Panc1 (cell line): ENCODE measurements around the gene SLC13A5. TPM values are rescaled to one million over a fixed set of nuclear protein-coding genes. Genes with fewer than 3 reads are reported as not detected.

Experiments
- ATAC-seq: fragments of 200-7000 bp; cut with Tn5 transposase; 2 replicates; pipeline ENCODE4 v1.9.1; 2020; ENCODE audit warnings: mild to moderate bottlenecking, moderate library complexity
- Bru-seq: library from RNA; stranded (reverse); fragments of 400-500 nt; gene quantifications from one replicate; lab custom pipeline; 2021; lab: Mats Ljungman, UMichigan
- BruChase-seq, 2 experiments: library from RNA; stranded (reverse); fragments of 400-500 nt; gene quantifications; one replicate each; lab custom pipeline; 2021; lab: Mats Ljungman, UMichigan
- BruUV-seq: library from RNA; stranded (reverse); fragments of 400-500 nt; replicated peaks from 2 replicates; lab custom pipeline; 2021; lab: Mats Ljungman, UMichigan
- CTCF ChIA-PET: fragments of 300-600 bp; sonication (Branson Sonifier 250); formaldehyde crosslinking; loops from one replicate; lab custom pipeline; 2022; ENCODE audit warnings: antibody characterized with exemption; lab: Charles Lee
- POLR2A ChIA-PET: fragments of 300-600 bp; sonication (Branson Sonifier 250); formaldehyde crosslinking; loops from one replicate; lab custom pipeline; 2022; ENCODE audit warnings: antibody characterized with exemption; lab: Charles Lee
- DNase-seq: peaks from one replicate; pipeline ENCODE4 v3.0.0-alpha.2; 2010; ENCODE audit warnings: low read depth, low spot score
- H3K27ac ChIP-seq: 2 replicates; pipeline ENCODE4 v1.5.1; 2011; ENCODE audit warnings: mild to moderate bottlenecking, low read length, inconsistent platforms
- H3K27me3 ChIP-seq: fragments of 200-500 bp; sonication (Bioruptor generic); 2 replicates; pipeline ENCODE4 v1.6.0; 2014; ENCODE audit warnings: low read length, inconsistent platforms; ENCODE audit not compliant: control insufficient read depth, insufficient read depth
- H3K36me3 ChIP-seq: fragments of 200-500 bp; sonication (Bioruptor generic); 2 replicates; pipeline ENCODE4 v1.5.1; 2014; ENCODE audit warnings: inconsistent platforms, mild to moderate bottlenecking, low read length, moderate library complexity; ENCODE audit not compliant: control insufficient read depth, insufficient read depth
- H3K4me1 ChIP-seq: 2 replicates; pipeline ENCODE4 v1.5.1; 2011; ENCODE audit warnings: inconsistent platforms, mild to moderate bottlenecking, low read length, moderate library complexity; ENCODE audit not compliant: control insufficient read depth, insufficient read depth
- H3K4me3 ChIP-seq, 2 experiments: 2 replicates each; pipeline ENCODE4 v1.5.1; 2011 to 2012; ENCODE audit warnings: low read depth in 2 of 2, low read length in 2 of 2, mild to moderate bottlenecking in 2 of 2, inconsistent platforms in 1 of 2, moderate library complexity in 1 of 2
- H3K9me3 ChIP-seq: fragments of 200-500 bp; sonication (Bioruptor generic); 2 replicates; pipeline ENCODE4 v1.5.1; 2014; ENCODE audit warnings: low read depth, mild to moderate bottlenecking, inconsistent platforms, low read length, moderate library complexity; ENCODE audit not compliant: control insufficient read depth, insufficient read depth
- CTCF ChIP-seq: fragments of 450-650 bp; IDR thresholded peaks from 2 replicates; pipeline ENCODE4 v1.5.1; 2017; ENCODE audit warnings: mild to moderate bottlenecking
- POLR2AphosphoS5 ChIP-seq: IDR thresholded peaks from 2 replicates; pipeline ENCODE4 v1.6.1; 2012; ENCODE audit warnings: mild to moderate bottlenecking, low read depth, low read length, moderate library complexity
- REST ChIP-seq, 2 experiments: IDR thresholded peaks; 2 replicates each; pipeline ENCODE4 v1.6.1; 2011 to 2012; ENCODE audit warnings: low read depth in 2 of 2, control low read depth in 1 of 2, low read length in 1 of 2, mild to moderate bottlenecking in 1 of 2, moderate library complexity in 1 of 2; ENCODE audit not compliant: insufficient read depth in 1 of 2
- SIN3A ChIP-seq: IDR thresholded peaks from 2 replicates; pipeline ENCODE4 v1.6.1; 2012; ENCODE audit warnings: low read depth, mild to moderate bottlenecking, low read length, moderate library complexity, borderline replicate concordance; ENCODE audit not compliant: insufficient read depth
- TCF7L2 ChIP-seq: IDR thresholded peaks from 2 replicates; pipeline ENCODE4 v1.6.1; 2011; ENCODE audit warnings: mild to moderate bottlenecking, low read depth, low read length, inconsistent platforms
- in situ Hi-C: cut with HindIII; loops from 2 replicates; pipeline ENCODE4 v1.10.0; 2016; ENCODE audit warnings: low sequenced_read_pairs, low pct_unique_long_range_greater_than_20kb
- intact Hi-C: fragments of 100-400 bp; cut with micrococcal nuclease; formaldehyde crosslinking; loops from one replicate; pipeline ENCODE4 v1.10.0; 2022; ENCODE audit not compliant: unreplicated experiment
- long read RNA-seq: library from polyadenylated mRNA; unstranded; transcript quantifications from one replicate; pipeline ENCODE4 v2.0.0, GENCODE V29; 2021; ENCODE audit not compliant: unreplicated experiment
- polyA plus RNA-seq: library from polyadenylated mRNA; unstranded; fragments of >200 nt; gene quantifications from one replicate; pipeline ENCODE4 v1.2.1, GENCODE V29; 2012; ENCODE audit warnings: missing spikeins; ENCODE audit not compliant: insufficient read length
- total RNA-seq: library from RNA; stranded (reverse); gene quantifications from one replicate; pipeline ENCODE4 v1.2.1, GENCODE V29; 2021; ENCODE audit not compliant: unreplicated experiment

SLC13A5 gene
- 0.26 TPM for total RNA-seq
- not detected for polyA plus RNA-seq
- percentile 8 among the genes with signal in this experiment for Bru-seq, nascent RNA
- BruChase-seq, experiment 1, labeled RNA remaining after a 2-hour chase: percentile 6 among the genes with signal in this experiment
- not detected for BruChase-seq, experiment 2, labeled RNA remaining after a 6-hour chase
- long read RNA-seq: 0 reads

- peak within 1 kb of the TSS; percentile 16 to 19; a peak in 3 of 4 replicates for H3K4me3 ChIP-seq
- in situ Hi-C loops (no loop called here), intact Hi-C loops (no loop called here)
- ATAC-seq: peak; percentile 87
- DNase-seq: no peak
- no peak within 1 kb of the TSS for H3K27ac ChIP-seq
- no TSS peak for BruUV-seq
- H3K27me3 ChIP-seq: no peaks in the 10 kb centered on the region
- no peak for TF ChIP-seq TCF7L2
- peak; percentile 73 for TF ChIP-seq CTCF
- ChIA-PET CTCF (interaction anchor here (0.6 kb wide), 1 partner anchor 410 kb away, joined by 3 read pairs; no protein-coding TSS in a partner anchor), POLR2A (interaction anchor here (0.6 kb wide), 1 partner anchor 7 kb away, joined by 3 read pairs; no protein-coding TSS in a partner anchor)
- H3K9me3 ChIP-seq: no peaks in the 10 kb centered on the region
- H3K4me1 ChIP-seq: no peaks in the 10 kb centered on the region
- H3K36me3 ChIP-seq: no peaks in the 10 kb centered on the region
Observed at GRCh38 chr17:6713130-6713917, at the start of gene SLC13A5. Gene SLC13A5, minus strand, starts transcription at chr17:6713369. Its CDS starts 36 bp downstream, at chr17:6713333.

DNA sequence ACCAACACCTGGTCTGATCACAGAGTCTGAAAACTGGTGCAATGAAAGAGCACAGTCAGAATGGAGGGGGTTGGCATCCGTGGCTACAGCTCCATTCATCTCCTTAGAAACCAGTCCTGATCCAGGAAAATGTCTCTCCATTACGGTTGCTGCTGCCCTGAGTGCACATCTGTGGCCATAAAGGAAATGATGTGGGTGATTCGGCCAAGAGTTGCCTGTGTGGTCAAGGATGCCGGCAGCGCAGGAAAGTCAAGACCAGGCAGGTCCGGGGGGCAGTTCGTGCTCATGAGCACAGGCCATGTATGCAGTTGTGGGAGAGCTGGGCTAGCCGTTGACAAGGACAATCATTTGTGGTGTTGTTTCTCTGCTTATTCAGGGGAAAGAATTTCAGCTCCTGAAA is 48.6 kb upstream of the SLC13A5 start:
- Histone ChIP-seq H3K27me3 (no peaks in the 10 kb centered on the region), H3K4me1 (no peaks in the 10 kb centered on the region), H3K36me3 (no peaks in the 10 kb centered on the region), H3K4me3 (no peak overlapping the region), H3K27ac (no peak overlapping the region), H3K9me3 (no peaks in the 10 kb centered on the region)
- in situ Hi-C loops (no loop called here), intact Hi-C loops (no loop called here)
- CTCF ChIA-PET: no interaction called here
- ATAC-seq (no peak), DNase-seq (no peak)
- POLR2A ChIA-PET: no interaction called here
- BruUV-seq: no TSS peak
- TF ChIP-seq SIN3A: no peak
- no peak for TF ChIP-seq POLR2AphosphoS5
- TF ChIP-seq TCF7L2: no peak
- no peak for TF ChIP-seq CTCF
- TF ChIP-seq REST (IDR thresholded peaks at IDR 0.05; ENCODE audit: insufficient read depth in 1 of 2, low read depth in 2 of 2, low read length in 1 of 2): no peak
